GM18507 (cell line): ENCODE measurements around the gene WDR36.

Experiments used
- DNase-seq: peaks from one replicate; pipeline ENCODE4 v3.0.0; 2011; ENCODE audit warnings: low read depth; ENCODE audit not compliant: insufficient read length; ENCODE audit errors: extremely low spot score
- FAIRE-seq: peaks from 2 replicates; lab custom pipeline; 2011; peaks lifted over from hg19 to GRCh38; lab: Jason Lieb, UNC

WDR36 gene

GRCh38 chr5:111095982-111096381, 3.8 kb downstream of the WDR36 start:
- FAIRE-seq (no peak), DNase-seq (no peak)

- DNase-seq (no peak), FAIRE-seq (no peak)
Observed at GRCh38 chr5:111099058-111099778, 7.1 kb downstream of the WDR36 start.

- no peak for FAIRE-seq
Observed at GRCh38 chr5:111106320-111106948, 14.3 kb downstream of the WDR36 start.

GRCh38 chr5:111107371-111107770, 15.2 kb downstream of the WDR36 start:
- DNase-seq = no peak
- no peak for FAIRE-seq

More at GRCh38 chr5:111106320-111106948, 14.3 kb downstream of the WDR36 start:
- DNase-seq = no peak

GRCh38 chr5:111111956-111112355, 19.8 kb downstream of the WDR36 start:
- DNase-seq (no peak), FAIRE-seq (no peak)

- no peak for DNase-seq
Observed at GRCh38 chr5:111113678-111114077, 21.5 kb downstream of the WDR36 start.

GRCh38 chr5:111115229-111115628, 23.1 kb downstream of the WDR36 start:
- FAIRE-seq (no peak), DNase-seq (no peak)

More at GRCh38 chr5:111113678-111114077, 21.5 kb downstream of the WDR36 start:
- no peak for FAIRE-seq

- no peak for FAIRE-seq
- no peak for DNase-seq
Observed at GRCh38 chr5:111116550-111116949, 24.4 kb downstream of the WDR36 start.

- FAIRE-seq (no peak), DNase-seq (no peak)
Observed at GRCh38 chr5:111117136-111117535, 25.0 kb downstream of the WDR36 start.

GRCh38 chr5:111119221-111119620, 27.1 kb downstream of the WDR36 start:
- FAIRE-seq = no peak
- DNase-seq = no peak

- DNase-seq (no peak), FAIRE-seq (peak; percentile 21)
Observed at GRCh38 chr5:111119856-111120255, 27.7 kb downstream of the WDR36 start.

GRCh38 chr5:111120911-111121310, 28.8 kb downstream of the WDR36 start:
- no peak for DNase-seq
- no peak for FAIRE-seq

GRCh38 chr5:111121926-111122325, 29.8 kb downstream of the WDR36 start:
- FAIRE-seq (no peak), DNase-seq (no peak)

- FAIRE-seq = no peak
- no peak for DNase-seq
Observed at GRCh38 chr5:111122398-111122797, 30.2 kb downstream of the WDR36 start.

GRCh38 chr5:111124793-111125192, 32.6 kb downstream of the WDR36 start:
- FAIRE-seq (no peak), DNase-seq (no peak)

- DNase-seq (no peak), FAIRE-seq (no peak)
Observed at GRCh38 chr5:111126896-111127295, 34.7 kb downstream of the WDR36 start.

- no peak for FAIRE-seq
- no peak for DNase-seq
Observed at GRCh38 chr5:111127453-111128195, 35.5 kb downstream of the WDR36 start.

- FAIRE-seq (peak; percentile 45), DNase-seq (no peak)
Observed at GRCh38 chr5:111129938-111130337, 37.8 kb downstream of the WDR36 start.

GRCh38 chr5:111131356-111131755, 39.2 kb downstream of the WDR36 start:
- FAIRE-seq = no peak
- DNase-seq = no peak

- no peak for FAIRE-seq
- no peak for DNase-seq
Observed at GRCh38 chr5:111132076-111132475, 39.9 kb downstream of the WDR36 start.
